Mucosa of descending colon (tissue), 3 donors: ENCODE data around the gene TESMIN. TPM values are rescaled to one million over a fixed set of nuclear protein-coding genes. Genes with fewer than 3 reads are reported as not detected.

Experiments used
- ATAC-seq: fragments of 200-7000 bp; cut with Tn5 transposase; one replicate; pipeline ENCODE4 v1.9.1; 2020; ENCODE audit warnings: mild to moderate bottlenecking, moderate library complexity
- DNase-seq, 3 donors: peaks; one replicate each; pipeline ENCODE4 v3.0.0-alpha.2; 2020
- H3K36me3 ChIP-seq: fragments of 200-600 bp; one replicate; pipeline ENCODE4 v1.8.0; 2021; ENCODE audit warnings: low read depth, mild to moderate bottlenecking
- H3K4me1 ChIP-seq: fragments of 200-600 bp; one replicate; pipeline ENCODE4 v1.8.0; 2021; ENCODE audit warnings: low read depth, mild to moderate bottlenecking
- H3K4me3 ChIP-seq: fragments of 200-600 bp; one replicate; pipeline ENCODE4 v1.8.0; 2021; ENCODE audit warnings: mild to moderate bottlenecking
- H3K9me3 ChIP-seq: fragments of 200-600 bp; one replicate; pipeline ENCODE4 v1.8.0; 2021; ENCODE audit warnings: mild to moderate bottlenecking
- CTCF ChIP-seq: fragments of 200-600 bp; IDR thresholded peaks from one replicate; pipeline ENCODE4 v1.8.0; 2022; ENCODE audit warnings: antibody characterized with exemption, mild to moderate bottlenecking
- intact Hi-C, 2 donors: fragments of 100-400 bp; cut with DNase I in 1 of 2; cut with micrococcal nuclease in 1 of 2; formaldehyde crosslinking; loops; one replicate each; pipeline versions ENCODE4 v1.11.0 to v1.11.1; 2022; cut with DNase I, micrococcal nuclease
- total RNA-seq, 3 donors: library from RNA; stranded (reverse); fragmentation: NEBNext Ultra II Directional in 2 of 3; extraction: Animal tissue kit (Norgen Biotek cat#: 25700) in 2 of 3; gene quantifications; one replicate each; pipeline versions ENCODE4 v1.2.1 to v1.2.4, GENCODE V29; 2021 to 2023
- donor health status: DM: no; HTN: no; CAD: no; lungs with moderate emphysema.
- donor health status: DM: no; HTN: no; CAD: no.
- donor health status: DM: no; HTN: yes; CAD: no.

Gene TESMIN
- total RNA-seq, 3 donors from 2014 or later: 4.8 to 22.7 (median 16.7) TPM

- intact Hi-C loops: no loop called here
- ATAC-seq (no peak), DNase-seq (peak in 1 of 3 donors; percentile 13)
- no peak for TF ChIP-seq CTCF
- Histone ChIP-seq H3K4me1 (no peaks in the 10 kb centered on the region), H3K36me3 (no peaks in the 10 kb centered on the region), H3K4me3 (no peak overlapping the region), H3K9me3 (no peaks in the 10 kb centered on the region)
Observed at GRCh38 chr11:68661697-68662603, 89.4 kb downstream of the TESMIN start.

- no peak for DNase-seq
- ATAC-seq: no peak
- Histone ChIP-seq H3K4me1 (no peaks in the 10 kb centered on the region), H3K9me3 (no peaks in the 10 kb centered on the region), H3K4me3 (no peak overlapping the region), H3K36me3 (no peaks in the 10 kb centered on the region)
- TF ChIP-seq CTCF: no peak
- intact Hi-C loops: no loop called here
Observed at GRCh38 chr11:68661014-68661413, 90.3 kb downstream of the TESMIN start.

GRCh38 chr11:68660066-68660810, 91.1 kb downstream of the TESMIN start:
- intact Hi-C loops: no loop called here

GRCh38 chr11:68659158-68659921, 92.0 kb downstream of the TESMIN start:
- no peaks in the 10 kb centered on the region for H3K36me3 ChIP-seq
- H3K4me3 ChIP-seq: no peak overlapping the region
- DNase-seq: peak in 2 of 3 donors; percentile 22 to 28
- intact Hi-C loops: no loop called here
- no peak for TF ChIP-seq CTCF
- ATAC-seq: no peak
- H3K4me1 ChIP-seq: no peaks in the 10 kb centered on the region
- H3K9me3 ChIP-seq: no peaks in the 10 kb centered on the region

More at GRCh38 chr11:68660066-68660810, 91.1 kb downstream of the TESMIN start:
- TF ChIP-seq CTCF: no peak
- H3K4me1 ChIP-seq: no peaks in the 10 kb centered on the region
- no peaks in the 10 kb centered on the region for H3K36me3 ChIP-seq
- DNase-seq (no peak), ATAC-seq (no peak)
- no peak overlapping the region for H3K4me3 ChIP-seq
- H3K9me3 ChIP-seq: no peaks in the 10 kb centered on the region

GRCh38 chr11:68658661-68659060, 92.7 kb downstream of the TESMIN start:
- ATAC-seq: no peak
- H3K4me1 ChIP-seq: no peaks in the 10 kb centered on the region

More at GRCh38 chr11:68658661-68659060, 92.7 kb downstream of the TESMIN start:
- no peaks in the 10 kb centered on the region for H3K36me3 ChIP-seq
- H3K4me3 ChIP-seq: no peak overlapping the region
- intact Hi-C loops: no loop called here
- DNase-seq: peak in 1 of 3 donors; percentile 6
- H3K9me3 ChIP-seq: no peaks in the 10 kb centered on the region
- no peak for TF ChIP-seq CTCF
